HCT116 (cell line): ENCODE results near the gene LTBP1. TPM values are rescaled to one million over a fixed set of nuclear protein-coding genes. Genes with fewer than 3 reads are reported as not detected.

Experiments used
- ATAC-seq: fragments of 200-7000 bp; cut with Tn5 transposase; 2 replicates; pipeline ENCODE4 v1.9.1; 2020; ENCODE audit warnings: mild to moderate bottlenecking, moderate library complexity
- BruUV-seq: library from RNA; stranded (reverse); fragments of 400-500 nt; replicated peaks from 2 replicates; lab custom pipeline; 2021; lab: Mats Ljungman, UMichigan
- CTCF ChIA-PET: fragments of 300-600 bp; sonication (Branson Sonifier 250); formaldehyde crosslinking; loops from one replicate; lab custom pipeline; 2021; ENCODE audit warnings: antibody characterized with exemption; lab: Charles Lee
- POLR2A ChIA-PET: fragments of 300-600, 350-600 bp; sonication (Branson Sonifier 250); formaldehyde crosslinking; loops from one replicate; lab custom pipeline; 2021; ENCODE audit warnings: antibody characterized with exemption; lab: Charles Lee
- RAD21 ChIA-PET, 2 experiments: fragments of 300-600 bp; sonication (Branson Sonifier 250); formaldehyde crosslinking; loops; one replicate each; lab custom pipeline; 2023; ENCODE audit warnings: low total read pairs in 2 of 2; ENCODE audit not compliant: uncharacterized antibody in 2 of 2, unreplicated experiment in 2 of 2, low non-redundant PET in 1 of 2; lab: Charles Lee
- DNase-seq: peaks from one replicate; pipeline ENCODE4 v3.0.0-alpha.2; 2010; ENCODE audit warnings: low read depth, low spot score
- H2AFZ ChIP-seq: fragments of 200-600 bp; shearing (Covaris generic), sonication (generic); 2 replicates; pipeline ENCODE4 v1.6.1; 2017; ENCODE audit warnings: low read depth, mixed run types, mixed read lengths, antibody characterized with exemption, low read length; ENCODE audit not compliant: poor library complexity, severe bottlenecking
- H3K27ac ChIP-seq: 2 replicates; pipeline ENCODE4 v1.5.1; 2012; ENCODE audit warnings: low read depth, low read length
- H3K27me3 ChIP-seq: fragments of 200-600 bp; sonication (generic); 2 replicates; pipeline ENCODE4 v1.6.1; 2016; ENCODE audit warnings: mixed run types, low read length, mixed read lengths; ENCODE audit not compliant: insufficient read depth
- H3K36me3 ChIP-seq, 2 experiments: fragments of 200-500 bp in 1 of 2; fragments of 200-600 bp in 1 of 2; sonication (Bioruptor generic) in 1 of 2; sonication (generic) in 1 of 2; 2 replicates each; pipeline versions ENCODE4 v1.5.1 to v1.6.1; 2014 to 2016; ENCODE audit warnings: low read length in 2 of 2, inconsistent platforms in 1 of 2, mixed read lengths in 1 of 2, mixed run types in 1 of 2; ENCODE audit not compliant: insufficient read depth in 2 of 2, control insufficient read depth in 1 of 2
- H3K4me1 ChIP-seq, 2 experiments: fragments of 200-600 bp in 1 of 2; sonication (generic) in 1 of 2; 2 replicates each; pipeline versions ENCODE4 v1.5.1 to v1.6.1; 2012 to 2017; ENCODE audit warnings: low read length in 2 of 2, inconsistent platforms in 1 of 2, mild to moderate bottlenecking in 1 of 2, mixed read lengths in 1 of 2, mixed run types in 1 of 2, moderate library complexity in 1 of 2; ENCODE audit not compliant: insufficient read depth in 2 of 2, control insufficient read depth in 1 of 2
- H3K4me2 ChIP-seq: fragments of 200-600 bp; sonication (generic); 2 replicates; pipeline ENCODE4 v1.6.1; 2017; ENCODE audit warnings: mixed run types, low read length, mixed read lengths
- H3K4me3 ChIP-seq, 2 experiments: fragments of 200-600 bp in 1 of 2; sonication (generic) in 1 of 2; replicated peaks in 1 of 2; 2 replicates each; pipeline ENCODE4 v1.5.1; 2011 to 2016; ENCODE audit warnings: low read length in 2 of 2, control low read depth in 1 of 2, low read depth in 1 of 2, mild to moderate bottlenecking in 1 of 2, mixed read lengths in 1 of 2, mixed run types in 1 of 2
- H3K79me2 ChIP-seq: fragments of 200-600 bp; sonication (generic); 2 replicates; pipeline ENCODE4 v1.6.1; 2017; ENCODE audit warnings: mild to moderate bottlenecking, mixed run types, low read length, moderate library complexity, mixed read lengths; ENCODE audit not compliant: insufficient read depth
- H3K9ac ChIP-seq: fragments of 200-600 bp; sonication (generic); 2 replicates; pipeline ENCODE4 v1.6.1; 2016; ENCODE audit warnings: low read length, mixed read lengths
- H3K9me2 ChIP-seq: fragments of 200-600 bp; sonication (generic), shearing (Covaris generic); 2 replicates; pipeline ENCODE4 v1.6.1; 2017; ENCODE audit warnings: mixed run types, mild to moderate bottlenecking, moderate library complexity; ENCODE audit not compliant: insufficient read depth
- H3K9me3 ChIP-seq, 2 experiments: fragments of 200-500 bp in 1 of 2; fragments of 200-600 bp in 1 of 2; sonication (Bioruptor generic) in 1 of 2; sonication (generic) in 1 of 2; 2 replicates each; pipeline ENCODE4 v1.6.1; 2014 to 2017; ENCODE audit warnings: low read length in 2 of 2, mixed read lengths in 2 of 2, inconsistent platforms in 1 of 2, low read depth in 1 of 2, mild to moderate bottlenecking in 1 of 2, mixed run types in 1 of 2, moderate library complexity in 1 of 2; ENCODE audit not compliant: control insufficient read depth in 1 of 2, insufficient read depth in 1 of 2
- H4K20me1 ChIP-seq: fragments of 200-600 bp; sonication (generic), shearing (Covaris generic); 2 replicates; pipeline ENCODE4 v1.6.1; 2017; ENCODE audit warnings: mixed run types, mild to moderate bottlenecking, moderate library complexity; ENCODE audit not compliant: insufficient read depth
- ATF3 ChIP-seq: IDR thresholded peaks from 2 replicates; pipeline ENCODE4 v1.6.1; 2012
- CBX3 ChIP-seq: IDR thresholded peaks from 2 replicates; pipeline ENCODE4 v1.6.1; 2012; ENCODE audit warnings: low read depth
- CTCF ChIP-seq, 3 experiments: fragments of 200-600 bp in 1 of 3; sonication (generic) in 1 of 3; IDR thresholded peaks in 2 of 3; conservative IDR thresholded peaks in 1 of 3; 2 replicates each; pipeline ENCODE4 v1.5.1; 2012 to 2017; ENCODE audit warnings: low read depth in 2 of 3, low read length in 2 of 3, antibody characterized with exemption in 1 of 3, borderline replicate concordance in 1 of 3, control low read depth in 1 of 3, mild to moderate bottlenecking in 1 of 3, mixed read lengths in 1 of 3, mixed run types in 1 of 3, moderate library complexity in 1 of 3; ENCODE audit not compliant: insufficient read depth in 1 of 3
- MAX ChIP-seq: IDR thresholded peaks from 2 replicates; pipeline ENCODE4 v1.6.1; 2012
- POLR2A ChIP-seq: IDR thresholded peaks from 2 replicates; pipeline ENCODE4 v1.7.0; 2011; ENCODE audit warnings: borderline replicate concordance; ENCODE audit not compliant: insufficient read depth, insufficient read length; ENCODE audit errors: extremely low read depth
- RAD21 ChIP-seq: IDR thresholded peaks from 2 replicates; pipeline ENCODE4 v1.6.1; 2012; ENCODE audit warnings: low read depth, mild to moderate bottlenecking
- REST ChIP-seq: IDR thresholded peaks from 2 replicates; pipeline ENCODE4 v1.6.1; 2012; ENCODE audit warnings: low read depth
- SRF ChIP-seq: IDR thresholded peaks from 2 replicates; pipeline ENCODE4 v1.6.1; 2012; ENCODE audit warnings: low read depth
- TCF7L2 ChIP-seq: IDR thresholded peaks from 2 replicates; pipeline ENCODE4 v1.7.0; 2011; ENCODE audit warnings: borderline replicate concordance, inconsistent platforms; ENCODE audit not compliant: insufficient read depth, insufficient read length; ENCODE audit errors: extremely low read depth
- YY1 ChIP-seq: IDR thresholded peaks from 2 replicates; pipeline ENCODE4 v1.6.1; 2011; ENCODE audit warnings: low read length, low read depth, moderate library complexity, mild to moderate bottlenecking; ENCODE audit not compliant: insufficient replicate concordance; ENCODE audit errors: extremely low read depth
- ZNF274 ChIP-seq: fragments of 200-500 bp; sonication (Bioruptor generic); IDR thresholded peaks from 2 replicates; pipeline ENCODE4 v1.6.1; 2014; ENCODE audit warnings: mild to moderate bottlenecking, low read depth, low read length, inconsistent platforms
- intact Hi-C: fragments of 100-400 bp; cut with micrococcal nuclease; formaldehyde crosslinking; loops from 2 replicates; pipeline ENCODE4 v1.10.0; 2022
- total RNA-seq: library from RNA; stranded (reverse); gene quantifications from one replicate; pipeline ENCODE4 v1.2.1, GENCODE V29; 2021; ENCODE audit not compliant: unreplicated experiment

Gene LTBP1
- total RNA-seq, 1 experiment from 2014 or later, result 5.1 TPM

- H3K79me2 ChIP-seq, result no peaks in the 10 kb centered on the region
- ATAC-seq, result no peak
- no peaks in the 10 kb centered on the region for H3K9me2 ChIP-seq
- H3K9ac ChIP-seq, result no peak overlapping the region
- H3K27me3 ChIP-seq, result no peaks in the 10 kb centered on the region
- H2AFZ ChIP-seq, result no peak overlapping the region
- POLR2A ChIA-PET, result no interaction called here
- H3K27ac ChIP-seq, result no peak overlapping the region
- H3K9me3 ChIP-seq, result no peaks in the 10 kb centered on the region
- no peak for DNase-seq
- RAD21 ChIA-PET, result no interaction called here
- H3K4me2 ChIP-seq, result no peak overlapping the region
- no peaks in the 10 kb centered on the region for H4K20me1 ChIP-seq
- TF ChIP-seq POLR2A, result no peak
- no peak for TF ChIP-seq YY1
- no peak for TF ChIP-seq ZNF274
- BruUV-seq, result no TSS peak
- no peaks in the 10 kb centered on the region for H3K4me1 ChIP-seq
- intact Hi-C loops, result no loop called here
- H3K4me3 ChIP-seq, result no peak overlapping the region
- no peaks in the 10 kb centered on the region for H3K36me3 ChIP-seq
- CTCF ChIA-PET, result no interaction called here
Observed at GRCh38 chr2:33122726-33123125, 176.0 kb downstream of the LTBP1 start.

- POLR2A ChIA-PET, result no interaction called here
Observed at GRCh38 chr2:33123216-33123615, 176.5 kb downstream of the LTBP1 start.

More at GRCh38 chr2:33123216-33123615, 176.5 kb downstream of the LTBP1 start:
- Histone ChIP-seq H4K20me1 (no peaks in the 10 kb centered on the region), H3K27ac (no peak overlapping the region), H3K9ac (no peak overlapping the region), H3K4me3 (no peak overlapping the region), H2AFZ (no peak overlapping the region), H3K9me3 (no peaks in the 10 kb centered on the region), H3K27me3 (no peaks in the 10 kb centered on the region; the same call in 1 of the 2 replicates), H3K79me2 (no peaks in the 10 kb centered on the region), H3K36me3 (no peaks in the 10 kb centered on the region), H3K4me2 (no peak overlapping the region), H3K4me1 (no peaks in the 10 kb centered on the region), H3K9me2 (no peaks in the 10 kb centered on the region)
- CTCF ChIA-PET, result no interaction called here
- ATAC-seq (no peak), DNase-seq (no peak)
- no TSS peak for BruUV-seq
- RAD21 ChIA-PET, result no interaction called here
- TF ChIP-seq RAD21 (no peak), ZNF274 (no peak), CBX3 (no peak), REST (no peak), MAX (no peak), TCF7L2 (no peak), CTCF (IDR thresholded peaks at IDR 0.05 in 2 of 3, conservative IDR thresholded peaks at IDR 0.05 in 1 of 3; ENCODE audit: borderline replicate concordance in 1 of 3, insufficient read depth in 1 of 3, low read depth in 2 of 3, low read length in 2 of 3) (no peak), SRF (no peak), ATF3 (no peak), POLR2A (no peak)
- intact Hi-C loops, result no loop called here
